ENCODE results near the gene IL18RAP.

DNA sequence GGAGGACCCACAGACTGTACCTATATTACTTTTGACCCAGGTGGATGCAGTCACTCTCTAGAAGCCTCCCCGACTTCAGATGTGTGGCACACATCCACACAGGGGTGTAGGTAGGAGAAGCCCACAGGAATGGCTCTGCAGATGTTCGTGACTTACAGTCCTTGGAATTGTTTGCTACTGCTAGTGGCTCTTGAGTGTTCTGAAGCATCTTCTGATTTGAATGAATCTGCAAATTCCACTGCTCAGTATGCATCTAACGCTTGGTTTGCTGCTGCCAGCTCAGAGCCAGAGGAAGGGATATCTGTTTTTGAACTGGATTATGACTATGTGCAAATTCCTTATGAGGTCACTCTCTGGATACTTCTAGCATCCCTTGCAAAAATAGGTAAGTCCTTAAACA, 50.7 kb downstream of the IL18RAP start:
- TF ChIP-seq CTCF (conservative IDR thresholded peaks at IDR 0.05; ENCODE audit: low read depth, low read length) (no peak), EZH2 (IDR thresholded peaks at IDR 0.05; ENCODE audit: borderline replicate concordance, low read depth, low read length, poor library complexity, severe bottlenecking) (no peak)
